H1 (cell line): Measurements from ENCODE around the gene PRKD1. TPM values are rescaled to one million over a fixed set of nuclear protein-coding genes. Genes with fewer than 3 reads are reported as not detected.

ENCODE experiments used
- CTCF ChIA-PET: fragments of 300-600 bp; sonication (Branson Sonifier 250); formaldehyde crosslinking; loops from one replicate; lab custom pipeline; 2021; ENCODE audit not compliant: partially characterized antibody; lab: Charles Lee
- POLR2A ChIA-PET: fragments of 300-600 bp; sonication (Branson Sonifier 250); formaldehyde crosslinking; loops from one replicate; lab custom pipeline; 2021; ENCODE audit warnings: inconsistent platforms; ENCODE audit not compliant: partially characterized antibody; lab: Charles Lee
- DNase-seq, 2 experiments: peaks; one replicate each; pipeline versions ENCODE4 v3.0.0 to v3.0.0-alpha.2; 2010 to 2022; ENCODE audit warnings: low spot score in 2 of 2, low read depth in 1 of 2, mixed read lengths in 1 of 2
- FAIRE-seq: peaks from 2 replicates; lab custom pipeline; 2011; peaks lifted over from hg19 to GRCh38; lab: Jason Lieb, UNC
- H2AFZ ChIP-seq: 2 replicates; pipeline ENCODE4 v1.8.1; 2012; ENCODE audit warnings: low read length, inconsistent platforms
- H2AK5ac ChIP-seq: 2 replicates; pipeline ENCODE4 v1.6.1; 2013; ENCODE audit warnings: low read depth, low read length
- H2BK120ac ChIP-seq: replicated peaks from 2 replicates; pipeline ENCODE3; 2013; ENCODE audit warnings: low read depth, low read length, inconsistent platforms
- H2BK12ac ChIP-seq: 2 replicates; pipeline ENCODE4 v1.6.1; 2013; ENCODE audit warnings: low read depth, low read length
- H2BK15ac ChIP-seq: 2 replicates; pipeline ENCODE4 v1.6.1; 2013; ENCODE audit warnings: low read length
- H2BK20ac ChIP-seq: 2 replicates; pipeline ENCODE4 v1.6.1; 2013; ENCODE audit warnings: low read length
- H2BK5ac ChIP-seq: 2 replicates; pipeline ENCODE4 v1.6.1; 2013; ENCODE audit warnings: low read depth, low read length
- H3K14ac ChIP-seq: 2 replicates; pipeline ENCODE4 v1.6.1; 2013; ENCODE audit warnings: inconsistent platforms; ENCODE audit not compliant: insufficient read length
- H3K18ac ChIP-seq: 2 replicates; pipeline ENCODE4 v1.6.1; 2013; ENCODE audit warnings: low read length; ENCODE audit errors: extremely low read depth
- H3K23ac ChIP-seq: 2 replicates; pipeline ENCODE4 v1.6.1; 2013; ENCODE audit warnings: inconsistent platforms; ENCODE audit not compliant: insufficient read length
- H3K23me2 ChIP-seq: 2 replicates; pipeline ENCODE4 v1.6.1; 2013; ENCODE audit warnings: low read depth, low read length
- H3K27ac ChIP-seq: 2 replicates; pipeline ENCODE4 v1.6.1; 2011; ENCODE audit warnings: low read depth, low read length, inconsistent platforms
- H3K27me3 ChIP-seq, 4 experiments: replicated peaks in 1 of 4; 1 replicate in 1 of 4; 2 replicates in 3 of 4; pipeline versions ENCODE4 v1.6.1 to v1.8.1; 2011 to 2013; ENCODE audit warnings: low read length in 3 of 4, mild to moderate bottlenecking in 3 of 4, inconsistent platforms in 2 of 4, mixed read lengths in 2 of 4, moderate library complexity in 1 of 4; ENCODE audit not compliant: control insufficient read depth in 3 of 4, insufficient read depth in 3 of 4; ENCODE audit errors: extremely low read depth in 1 of 4
- H3K36me3 ChIP-seq, 4 experiments: 2 replicates each; pipeline versions ENCODE4 v1.6.1 to v1.8.1; 2011 to 2013; ENCODE audit warnings: mild to moderate bottlenecking in 4 of 4, low read length in 3 of 4, moderate library complexity in 2 of 4, control low read depth in 1 of 4, inconsistent platforms in 1 of 4; ENCODE audit not compliant: insufficient read depth in 4 of 4, control insufficient read depth in 2 of 4
- H3K4ac ChIP-seq: replicated peaks from 2 replicates; pipeline ENCODE3; 2013; ENCODE audit warnings: low read length, low read depth, mixed read lengths, inconsistent platforms; ENCODE audit not compliant: insufficient read length
- H3K4me1 ChIP-seq, 4 experiments: replicated peaks in 1 of 4; 1 replicate in 1 of 4; 2 replicates in 3 of 4; pipeline versions ENCODE4 v1.6.1 to v1.8.1; 2011 to 2013; ENCODE audit warnings: low read length in 3 of 4, inconsistent platforms in 2 of 4, mixed read lengths in 1 of 4; ENCODE audit not compliant: insufficient read depth in 4 of 4, control insufficient read depth in 3 of 4
- H3K4me2 ChIP-seq, 2 experiments: 2 replicates each; pipeline versions ENCODE4 v1.6.1 to v1.8.1; 2011 to 2013; ENCODE audit warnings: low read depth in 2 of 2, low read length in 2 of 2, control low read depth in 1 of 2, inconsistent platforms in 1 of 2, mild to moderate bottlenecking in 1 of 2; ENCODE audit not compliant: insufficient read depth in 1 of 2
- H3K4me3 ChIP-seq, 4 experiments: fragments of 200-600, 300-600 bp in 1 of 4; sonication (generic), shearing (Covaris generic), sonication (Bioruptor Twin) in 1 of 4; 2 replicates each; pipeline versions ENCODE4 v1.5.1 to v1.8.1; 2011 to 2016; ENCODE audit warnings: low read length in 4 of 4, low read depth in 3 of 4, control low read depth in 2 of 4, inconsistent platforms in 2 of 4, mild to moderate bottlenecking in 2 of 4, mixed read lengths in 1 of 4, moderate library complexity in 1 of 4; ENCODE audit not compliant: insufficient read depth in 2 of 4; ENCODE audit errors: extremely low read depth in 1 of 4
- H3K56ac ChIP-seq: replicated peaks from 2 replicates; pipeline ENCODE3; 2013; ENCODE audit warnings: low read depth, mild to moderate bottlenecking, mixed read lengths, low read length, inconsistent platforms; ENCODE audit not compliant: insufficient read length
- H3K79me1 ChIP-seq: 2 replicates; pipeline ENCODE4 v1.6.1; 2013; ENCODE audit warnings: low read depth, low read length, control low read depth
- H3K79me2 ChIP-seq, 2 experiments: 2 replicates each; pipeline versions ENCODE4 v1.6.1 to v1.8.1; 2012 to 2013; ENCODE audit warnings: low read length in 2 of 2, mild to moderate bottlenecking in 2 of 2, inconsistent platforms in 1 of 2; ENCODE audit not compliant: insufficient read depth in 2 of 2, control insufficient read depth in 1 of 2
- H3K9ac ChIP-seq, 4 experiments: replicated peaks in 1 of 4; 1 replicate in 1 of 4; 2 replicates in 3 of 4; pipeline versions ENCODE4 v1.6.1 to v1.8.1; 2011 to 2013; ENCODE audit warnings: low read depth in 3 of 4, low read length in 3 of 4, control low read depth in 2 of 4, mild to moderate bottlenecking in 2 of 4, moderate library complexity in 2 of 4, inconsistent platforms in 1 of 4; ENCODE audit errors: extremely low read depth in 1 of 4
- H3K9me3 ChIP-seq, 2 experiments: 2 replicates each; pipeline versions ENCODE4 v1.6.1 to v1.8.1; 2012 to 2013; ENCODE audit warnings: mild to moderate bottlenecking in 2 of 2, moderate library complexity in 2 of 2, control low read depth in 1 of 2, inconsistent platforms in 1 of 2, low read depth in 1 of 2, low read length in 1 of 2, mixed read lengths in 1 of 2; ENCODE audit not compliant: insufficient read depth in 2 of 2
- H4K20me1 ChIP-seq, 2 experiments: replicated peaks in 1 of 2; 2 replicates each; pipeline versions ENCODE3 to v1.8.1; 2011 to 2013; ENCODE audit warnings: inconsistent platforms in 2 of 2, low read length in 2 of 2, mild to moderate bottlenecking in 1 of 2; ENCODE audit not compliant: insufficient read depth in 2 of 2, control insufficient read depth in 1 of 2
- H4K5ac ChIP-seq: 2 replicates; pipeline ENCODE4 v1.6.1; 2013; ENCODE audit warnings: low read length, low read depth, mixed read lengths, inconsistent platforms; ENCODE audit not compliant: insufficient read length
- H4K8ac ChIP-seq: 2 replicates; pipeline ENCODE4 v1.8.0; 2013; ENCODE audit warnings: mild to moderate bottlenecking, moderate library complexity, low read length, inconsistent platforms; ENCODE audit not compliant: insufficient read depth; ENCODE audit errors: extremely low read depth
- H4K91ac ChIP-seq: replicated peaks from 2 replicates; pipeline ENCODE3; 2013; ENCODE audit warnings: low read length, mixed read lengths, inconsistent platforms; ENCODE audit not compliant: insufficient read length
- GABPA ChIP-seq: IDR thresholded peaks from 2 replicates; pipeline ENCODE4 v1.6.1; 2011; ENCODE audit warnings: mild to moderate bottlenecking, low read length, moderate library complexity, borderline replicate concordance; ENCODE audit not compliant: insufficient read depth
- GTF2F1 ChIP-seq: IDR thresholded peaks from 2 replicates; pipeline ENCODE4 v1.6.1; 2012; ENCODE audit warnings: low read depth, low read length, improper control_type of control experiment, borderline replicate concordance
- WGBS, 2 experiments: shearing (Covaris generic) in 1 of 2; methylation state at CpG; one replicate each; pipeline versions ENCODE4 v1.1.6 to v1.1.7; 2013 to 2015; ENCODE audit warnings: low lambda C conversion rate in 2 of 2, mixed read lengths in 2 of 2, inconsistent platforms in 1 of 2, low coverage in 1 of 2, missing lambda C conversion rate in 1 of 2; ENCODE audit not compliant: insufficient replicate concordance in 2 of 2, insufficient coverage in 1 of 2, insufficient read length in 1 of 2; ENCODE audit errors: extremely low coverage in 1 of 2, missing lambda C conversion rate in 1 of 2; 5-methylcytosine and 5-hydroxymethylcytosine counted together
- polyA plus RNA-seq, 7 experiments: library from polyadenylated mRNA; depleted of rRNA in 3 of 7; stranded (reverse) in 5 of 7; unstranded in 2 of 7; fragments of >200 nt in 5 of 7; fragments of 200-250 nt in 2 of 7; gene quantifications; 1 replicate in 5 of 7; 2 replicates in 1 of 7; 4 replicates in 1 of 7; pipeline versions ENCODE4 v1.2.1 to v1.2.3, GENCODE V29; 2011 to 2013; ENCODE audit warnings: missing spikeins in 2 of 7, mixed read lengths in 2 of 7
- total RNA-seq: library from RNA; stranded (reverse); fragmentation: NEBNext Ultra II Directional; extraction: Animal tissue kit (Norgen Biotek cat#: 25700); gene quantifications from 2 replicates; pipeline ENCODE4 v1.2.1, GENCODE V29; 2021

Gene PRKD1
- total and polyA plus RNA-seq, 2 of the 8 experiments (the other 6 are each of a cell fraction or from before 2014, with no cell fraction given) = 3.6 to 6.8 TPM

DNA sequence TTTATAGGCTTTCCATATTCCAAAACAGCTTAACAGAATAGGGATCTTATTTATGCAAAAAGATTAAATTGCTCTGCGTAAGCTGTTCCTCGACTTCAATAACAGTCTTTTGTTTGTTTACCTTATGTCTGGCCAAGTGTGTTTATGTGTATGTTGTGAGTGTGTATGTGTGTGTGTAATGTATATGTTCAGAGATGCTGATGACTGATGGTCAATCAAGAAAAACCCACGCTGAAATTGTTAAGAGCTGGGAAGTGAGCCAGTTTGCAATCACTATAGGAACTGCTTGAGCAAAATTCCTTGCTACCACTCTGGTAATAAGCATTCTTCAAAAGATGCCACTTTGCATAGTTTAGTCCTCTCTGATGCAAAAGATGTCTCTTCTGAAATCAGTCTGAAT is 59.6 kb downstream of the PRKD1 start:
- no peak overlapping the region for H3K4ac ChIP-seq
- H2AK5ac ChIP-seq = no peak overlapping the region
- no peak for DNase-seq
- H2BK15ac ChIP-seq = no peak overlapping the region
- no peak overlapping the region for H2BK20ac ChIP-seq
- no peak overlapping the region for H3K14ac ChIP-seq
- H4K5ac ChIP-seq = no peak overlapping the region
- no peaks in the 10 kb centered on the region for H3K27me3 ChIP-seq
- H3K23ac ChIP-seq = no peak overlapping the region
- H3K9me3 ChIP-seq = no peaks in the 10 kb centered on the region
- H2AFZ ChIP-seq = no peak overlapping the region
- H3K23me2 ChIP-seq = no peaks in the 10 kb centered on the region
- peaks cover 0 to 6% (median 0%) of the 10 kb centered on the region in 4 experiments; a peak in 4 of 7 replicates for H3K4me1 ChIP-seq
- H3K4me3 ChIP-seq = no peak overlapping the region
- no peak overlapping the region for H3K27ac ChIP-seq
- no peak overlapping the region for H3K56ac ChIP-seq
- H3K79me1 ChIP-seq = no peaks in the 10 kb centered on the region
- TF ChIP-seq GTF2F1 (no peak), GABPA (no peak)
- no peaks in the 10 kb centered on the region for H3K79me2 ChIP-seq
- no peak overlapping the region for H4K91ac ChIP-seq
- no peak overlapping the region for H3K9ac ChIP-seq
- H3K36me3 ChIP-seq = no peaks in the 10 kb centered on the region
- no peak overlapping the region for H3K18ac ChIP-seq
- H2BK12ac ChIP-seq = no peak overlapping the region
- ChIA-PET POLR2A (no interaction called here), CTCF (interaction anchor here (1.1 kb wide), 1 partner anchor 10 kb away, joined by 3 read pairs; no protein-coding TSS in a partner anchor)
- WGBS, 2 experiments = 91% methylated on average over 3 of the region's 3 CpGs; no CpG with 5 or more reads in 1 of the 2 experiments
- no peak overlapping the region for H3K4me2 ChIP-seq
- no peak overlapping the region for H4K8ac ChIP-seq
- no peaks in the 10 kb centered on the region for H4K20me1 ChIP-seq
- H2BK120ac ChIP-seq = no peak overlapping the region
- FAIRE-seq = no peak
- no peak overlapping the region for H2BK5ac ChIP-seq
